ENCODE results near the gene ALG14.

- TF ChIP-seq CTCF (IDR thresholded peaks at IDR 0.05) (no peak), POLR2AphosphoS5 (IDR thresholded peaks at IDR 0.05) (no peak), POLR2A (IDR thresholded peaks at IDR 0.05) (no peak)
Observed at GRCh38 chr1:95111014-95111413, 38.3 kb upstream of the ALG14 start.
